ENCODE results near the gene AWAT1.
"Not testable (repeated sequence)": the region's sequence is repeated elsewhere in the genome, so short reads cannot be mapped to it uniquely, and the experiment has no call there.

The AWAT1 gene

DNA sequence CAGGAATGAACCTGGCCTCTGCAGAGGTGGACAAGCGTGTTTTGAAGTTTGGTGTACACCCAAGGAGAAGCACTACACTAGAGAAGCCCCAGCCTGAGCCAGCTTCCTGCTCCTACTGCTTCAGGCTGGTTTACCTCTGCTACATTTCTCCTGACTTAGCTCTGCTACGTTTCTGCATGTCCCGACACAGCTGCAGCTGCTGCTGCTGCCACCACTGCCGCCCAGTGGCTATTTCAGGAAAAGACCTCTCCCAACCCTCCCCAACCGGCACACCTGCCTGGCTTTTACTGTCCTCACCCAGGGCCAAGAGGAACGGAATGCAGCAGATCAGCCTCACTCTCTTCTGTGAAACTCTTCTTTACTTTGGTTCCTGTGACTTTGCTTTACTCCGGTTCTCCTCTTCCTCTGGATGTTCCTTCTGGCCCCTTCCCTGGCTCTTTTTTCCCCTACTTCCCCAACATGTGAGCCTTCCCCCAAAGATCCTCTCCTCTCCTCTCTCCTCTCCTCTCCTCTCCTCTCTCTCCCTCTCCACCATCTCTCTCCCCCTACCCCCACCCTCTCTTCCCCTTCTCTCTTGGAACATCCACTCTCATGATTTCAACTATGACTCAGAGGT, 28.6 kb downstream of the AWAT1 start:
- DNase-seq = no peak

DNA sequence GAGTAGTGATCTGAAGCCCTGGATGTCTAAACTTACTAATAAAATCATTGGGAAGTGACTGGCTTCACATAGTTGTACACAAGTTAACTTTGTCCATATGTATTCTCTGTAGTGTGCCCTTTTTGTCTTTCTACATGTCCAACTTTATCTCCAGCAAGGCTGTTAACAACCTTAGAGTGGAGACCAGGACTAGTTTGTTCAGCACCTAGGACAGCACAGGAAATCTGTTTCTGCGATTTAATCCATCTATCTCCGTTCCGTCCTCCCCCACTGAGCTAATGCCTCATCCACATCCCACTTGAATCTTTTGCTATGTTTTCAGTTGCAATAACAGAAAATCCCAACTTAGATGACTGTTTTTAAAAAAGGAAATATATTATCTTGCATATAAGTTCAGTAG, 30.3 kb downstream of the AWAT1 start:
- DNase-seq = no peak

DNA sequence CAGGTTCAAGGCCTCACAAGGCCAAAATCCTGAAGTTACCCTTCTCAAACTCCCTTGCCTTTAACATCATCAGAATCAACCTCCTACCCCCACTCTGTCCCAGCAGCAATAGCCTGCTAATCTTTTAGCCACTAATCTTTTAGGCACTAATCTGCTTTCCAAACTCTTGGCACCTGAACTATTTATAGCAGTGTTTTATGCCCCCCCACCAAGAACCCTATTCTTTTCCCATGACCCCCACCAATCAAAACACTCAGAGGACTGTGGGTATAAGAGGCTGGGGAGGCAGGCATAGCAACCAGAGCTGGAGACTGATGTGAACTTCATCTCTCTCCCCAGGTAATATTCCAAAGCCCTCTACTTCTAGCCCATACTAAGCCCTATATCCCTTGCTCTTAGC, 33.6 kb downstream of the AWAT1 start, which contains the start of gene ARR3:
ARR3 (plus strand) TSS at position 301 of the 400 bp plus-strand sequence. CDS start 1,052 bp downstream, outside the sequence.
- DNase-seq = no peak

DNA sequence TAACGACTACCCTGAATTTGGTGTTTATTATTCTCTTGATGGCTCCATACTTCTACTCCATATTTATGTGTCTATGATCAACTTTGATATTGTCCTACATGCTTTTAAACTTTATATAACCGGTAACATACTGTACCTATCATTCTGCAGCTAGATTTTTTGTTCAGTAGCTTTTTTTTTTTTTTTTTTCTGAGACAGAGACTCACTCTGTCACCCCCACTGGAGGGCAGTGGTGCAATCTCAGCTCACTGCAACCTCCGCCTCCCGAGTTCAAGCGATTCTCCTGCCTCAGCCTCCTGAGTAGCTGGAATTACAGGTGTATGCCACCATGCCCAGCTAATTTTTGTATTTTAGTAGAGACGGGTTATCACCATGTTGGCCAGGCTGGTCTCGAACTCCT, 39.6 kb downstream of the AWAT1 start:
- not testable (repeated sequence) for DNase-seq

DNA sequence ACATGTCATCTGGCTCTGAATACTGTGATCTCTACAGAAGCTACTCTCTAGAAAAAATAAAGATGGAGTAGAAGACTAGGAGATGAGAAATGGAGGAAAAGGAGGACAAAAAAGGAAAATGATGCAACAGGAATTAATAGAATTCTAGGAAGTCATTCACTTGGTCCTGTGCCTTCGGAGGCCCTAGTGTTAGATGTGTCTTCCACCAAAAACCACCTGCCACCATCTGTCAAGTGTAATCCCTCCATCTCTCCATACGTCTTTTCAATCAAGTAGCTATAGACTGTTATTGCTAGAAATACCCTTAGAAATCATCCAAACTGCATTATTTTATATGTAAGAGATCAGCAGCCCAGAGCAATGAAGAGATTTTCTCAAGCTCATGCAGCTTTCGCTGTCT, 44.6 kb downstream of the AWAT1 start:
- DNase-seq = no peak

DNA sequence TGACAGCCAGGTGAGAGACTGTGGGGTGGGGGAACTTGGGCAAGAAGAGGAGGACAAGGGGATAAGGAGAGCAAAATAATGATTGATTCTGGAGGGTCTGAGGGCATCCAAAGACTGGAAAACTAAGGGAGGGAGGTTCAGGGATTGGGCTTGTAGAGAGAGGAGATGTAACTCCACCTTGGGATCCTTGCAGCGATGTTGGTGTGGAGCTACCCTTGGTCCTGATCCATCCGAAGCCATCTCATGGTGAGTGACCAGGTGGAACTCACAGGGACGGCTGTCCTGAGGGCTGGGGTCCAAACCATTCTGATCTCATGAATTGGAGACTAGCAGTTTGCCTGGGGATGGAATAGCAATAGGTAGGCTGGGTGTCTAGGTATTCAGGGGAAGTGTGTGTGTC, 46.1 kb downstream of the AWAT1 start:
- no peak for DNase-seq

DNA sequence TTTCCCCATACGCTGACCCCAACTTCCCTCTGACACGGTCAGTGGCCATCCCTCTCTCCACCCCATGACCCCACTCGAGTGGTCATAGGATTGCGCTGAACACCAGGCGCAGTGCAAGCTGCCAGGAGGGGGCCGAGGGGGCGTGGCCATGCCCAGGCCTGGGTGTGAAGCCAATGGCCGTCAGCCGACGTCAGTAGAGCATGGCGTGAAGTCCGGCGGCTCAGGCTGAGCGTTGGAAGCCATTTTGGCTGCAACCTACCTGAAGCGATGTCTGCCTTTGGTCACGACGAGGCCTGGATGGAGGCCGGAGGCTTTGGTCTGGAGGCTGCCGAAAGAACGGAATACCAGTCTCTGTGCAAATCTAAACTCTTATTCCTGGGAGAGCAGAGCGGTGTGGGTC, 47.5 kb downstream of the AWAT1 start, which contains the start of gene RAB41:
RAB41 (plus strand) TSS at position 222 of the 400 bp plus-strand sequence; CDS start at position 268, 46 bp downstream.
- DNase-seq = no peak

DNA sequence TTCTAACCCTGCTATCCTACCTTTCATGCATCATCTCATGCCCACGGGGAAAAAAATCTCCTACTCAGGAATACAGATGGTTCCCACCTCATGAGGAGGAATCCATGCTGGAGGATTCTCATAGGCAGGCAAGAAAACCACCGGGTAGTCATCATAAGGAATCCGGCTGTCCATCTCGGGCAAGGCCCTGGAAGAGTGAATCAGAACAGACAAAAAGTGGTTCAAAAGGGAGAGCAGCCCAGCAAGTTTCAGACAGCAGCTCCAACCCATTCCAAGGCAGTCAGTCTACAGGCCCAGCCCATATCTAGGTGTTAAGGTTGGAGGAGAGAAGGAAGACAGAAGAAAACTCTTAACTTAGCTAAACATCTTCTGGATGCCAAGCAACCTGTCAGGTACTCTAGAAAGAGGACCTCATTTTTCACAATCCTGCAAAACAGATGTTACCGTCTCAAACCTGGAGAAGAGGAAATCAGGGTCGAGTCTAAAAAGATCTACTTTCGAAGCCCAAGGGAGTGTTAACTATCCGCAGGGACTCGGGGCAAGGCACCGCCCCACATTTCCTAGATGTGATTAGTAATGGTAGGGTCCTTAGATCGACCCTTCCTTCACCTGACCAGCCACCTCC, 54.8 kb downstream of the AWAT1 start:
- DNase-seq = no peak

All from GF-D8 (cell line).